Kidney epithelial cell (primary cell): ENCODE data around the gene SKAP2. TPM values are rescaled to one million over a fixed set of nuclear protein-coding genes. Genes with fewer than 3 reads are reported as not detected.

Experiments used
- DNase-seq: peaks from one replicate; pipeline ENCODE4 v3.0.0-alpha.2; 2010; ENCODE audit warnings: low read depth
- H3K27me3 ChIP-seq: 2 replicates; pipeline ENCODE4 v1.6.0; 2011; ENCODE audit warnings: low read length; ENCODE audit not compliant: control insufficient read depth, insufficient read depth
- H3K36me3 ChIP-seq: 2 replicates; pipeline ENCODE4 v1.5.1; 2011; ENCODE audit warnings: low read length; ENCODE audit not compliant: control insufficient read depth, insufficient read depth
- H3K4me3 ChIP-seq: 2 replicates; pipeline ENCODE4 v1.5.1; 2011; ENCODE audit warnings: low read depth, mild to moderate bottlenecking, control low read depth, low read length
- total RNA-seq: library from RNA; depleted of rRNA; stranded (reverse); fragments of >200 nt; gene quantifications from 2 replicates; pipeline ENCODE4 v1.2.3, GENCODE V29; 2015
- TF ChIP-seq, protein P1 (sequence below): IDR thresholded peaks from 2 replicates; pipeline ENCODE4 v1.5.1; 2011; ENCODE audit warnings: mild to moderate bottlenecking, moderate library complexity, low read length, control low read depth, inconsistent platforms; ENCODE audit not compliant: insufficient read depth, poor library complexity, severe bottlenecking

The SKAP2 gene
- total RNA-seq, 1 donor from 2014 or later = 35.6 TPM

DNA sequence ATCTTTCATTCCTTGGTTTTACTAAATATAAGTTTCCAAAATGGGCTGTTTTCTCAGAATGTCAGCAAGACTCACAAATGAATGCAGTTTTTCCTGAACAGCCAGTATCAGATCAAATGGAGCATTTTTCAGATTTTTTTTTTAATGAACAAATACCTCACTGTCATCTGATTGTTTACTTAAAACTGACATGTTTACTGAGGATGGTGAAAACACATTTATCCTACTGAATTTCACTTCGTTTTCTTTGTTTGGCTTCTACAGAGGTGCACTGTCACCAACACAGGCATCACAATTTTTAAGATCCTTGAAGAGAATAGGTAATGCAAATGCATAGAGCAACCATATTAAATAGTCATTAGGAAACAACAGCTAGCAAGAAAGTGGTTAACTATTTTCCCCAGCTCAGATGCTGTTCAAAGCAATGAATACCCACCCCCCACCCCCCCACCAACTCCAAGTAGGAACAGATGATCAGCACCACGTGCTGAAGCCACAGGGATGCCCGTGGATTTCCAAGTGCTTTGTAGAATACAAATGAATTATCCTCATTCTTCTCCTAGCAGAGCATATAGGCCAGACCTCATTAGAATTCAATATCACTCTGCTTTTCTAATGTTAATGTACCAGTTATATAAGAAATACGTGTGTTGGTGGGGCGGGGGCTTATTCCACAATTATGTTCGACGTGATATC lies 205.9 kb downstream of the SKAP2 start:
- H3K27me3 ChIP-seq = no peaks in the 10 kb centered on the region
- no peaks in the 10 kb centered on the region for H3K36me3 ChIP-seq
- DNase-seq = no peak
- no peak overlapping the region for H3K4me3 ChIP-seq
- TF ChIP-seq, protein P1, sequence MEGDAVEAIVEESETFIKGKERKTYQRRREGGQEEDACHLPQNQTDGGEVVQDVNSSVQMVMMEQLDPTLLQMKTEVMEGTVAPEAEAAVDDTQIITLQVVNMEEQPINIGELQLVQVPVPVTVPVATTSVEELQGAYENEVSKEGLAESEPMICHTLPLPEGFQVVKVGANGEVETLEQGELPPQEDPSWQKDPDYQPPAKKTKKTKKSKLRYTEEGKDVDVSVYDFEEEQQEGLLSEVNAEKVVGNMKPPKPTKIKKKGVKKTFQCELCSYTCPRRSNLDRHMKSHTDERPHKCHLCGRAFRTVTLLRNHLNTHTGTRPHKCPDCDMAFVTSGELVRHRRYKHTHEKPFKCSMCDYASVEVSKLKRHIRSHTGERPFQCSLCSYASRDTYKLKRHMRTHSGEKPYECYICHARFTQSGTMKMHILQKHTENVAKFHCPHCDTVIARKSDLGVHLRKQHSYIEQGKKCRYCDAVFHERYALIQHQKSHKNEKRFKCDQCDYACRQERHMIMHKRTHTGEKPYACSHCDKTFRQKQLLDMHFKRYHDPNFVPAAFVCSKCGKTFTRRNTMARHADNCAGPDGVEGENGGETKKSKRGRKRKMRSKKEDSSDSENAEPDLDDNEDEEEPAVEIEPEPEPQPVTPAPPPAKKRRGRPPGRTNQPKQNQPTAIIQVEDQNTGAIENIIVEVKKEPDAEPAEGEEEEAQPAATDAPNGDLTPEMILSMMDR = no peak

DNA sequence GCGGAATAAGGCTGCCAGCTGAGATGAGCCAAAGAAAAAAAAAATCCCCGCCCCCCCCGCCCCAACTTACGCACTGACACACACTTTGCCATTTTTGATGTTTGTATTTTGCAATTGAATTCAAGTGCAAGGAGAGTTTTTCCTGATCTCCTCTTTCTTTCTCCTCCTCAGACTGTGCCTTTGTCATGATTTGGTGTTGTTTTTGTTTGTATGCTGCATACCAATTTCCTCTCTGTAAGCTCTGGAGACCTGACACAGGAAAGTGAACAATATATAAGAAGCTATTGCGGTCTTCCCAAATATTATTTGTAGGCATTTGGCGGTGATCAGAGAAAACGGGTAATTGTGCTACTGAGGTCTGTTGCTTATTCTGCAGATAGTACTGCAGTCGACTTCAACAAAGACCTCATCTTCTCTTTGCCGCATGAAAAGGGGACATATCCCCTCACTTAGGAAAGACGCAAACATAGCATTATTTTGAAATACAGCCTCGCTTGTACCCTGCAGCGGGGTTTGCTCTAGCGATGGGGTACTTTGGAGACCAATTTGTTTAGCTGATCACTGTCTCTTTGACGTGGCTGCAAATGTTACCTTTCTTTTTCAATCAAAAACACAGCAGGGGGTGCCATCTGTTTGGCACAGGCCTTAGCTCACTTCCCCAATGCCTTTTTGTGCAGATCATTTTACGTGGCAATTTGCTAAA lies 206.6 kb downstream of the SKAP2 start:
- TF ChIP-seq, protein P1 = no peak
- no peak for DNase-seq
- no peak overlapping the region for H3K4me3 ChIP-seq
- H3K36me3 ChIP-seq = no peaks in the 10 kb centered on the region
- no peaks in the 10 kb centered on the region for H3K27me3 ChIP-seq

DNA sequence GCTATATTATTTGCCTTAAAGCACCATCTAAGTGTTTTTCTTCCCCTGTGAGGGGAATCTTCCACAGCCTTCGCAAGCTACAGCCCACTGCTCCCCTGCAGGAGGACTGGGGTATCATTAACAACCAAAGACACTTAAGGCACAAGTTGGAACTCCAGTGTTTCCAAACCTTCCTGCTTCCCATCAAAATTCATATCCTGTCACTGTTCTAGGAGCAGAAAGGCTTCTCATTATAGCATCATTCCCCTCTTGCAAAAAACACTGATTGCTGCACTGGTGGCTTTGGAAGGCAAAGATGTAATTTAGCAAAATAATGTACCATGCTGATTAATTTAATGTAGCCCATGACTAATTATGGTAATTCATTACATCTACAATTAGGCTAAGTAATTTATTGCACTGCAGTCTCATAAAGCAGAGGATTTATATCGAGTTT lies 207.2 kb downstream of the SKAP2 start:
- no peak overlapping the region for H3K4me3 ChIP-seq
- H3K27me3 ChIP-seq = no peaks in the 10 kb centered on the region
- H3K36me3 ChIP-seq = no peaks in the 10 kb centered on the region
- no peak for DNase-seq
- TF ChIP-seq, protein P1 = no peak

DNA sequence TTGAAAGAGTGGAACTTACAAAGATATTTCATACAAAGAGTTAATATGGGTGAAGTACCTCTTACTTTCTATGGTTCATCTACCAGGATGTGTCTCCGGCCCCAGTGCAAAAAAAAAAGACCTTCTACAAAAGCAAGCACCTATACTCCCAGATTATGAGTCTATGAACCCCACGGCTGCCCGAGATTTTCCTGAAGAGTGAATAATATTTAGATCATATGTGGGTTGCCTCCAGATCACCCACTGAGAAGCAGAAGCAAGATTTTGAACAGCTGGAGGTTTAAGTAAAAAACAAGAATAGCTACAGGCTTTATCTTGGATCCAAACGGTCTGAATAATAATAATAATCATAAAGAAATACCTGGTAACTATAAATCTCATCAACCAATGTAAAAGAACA lies 207.7 kb downstream of the SKAP2 start:
- TF ChIP-seq, protein P1 = no peak
- Histone ChIP-seq H3K36me3 (no peaks in the 10 kb centered on the region), H3K27me3 (no peaks in the 10 kb centered on the region), H3K4me3 (no peak overlapping the region)
- DNase-seq = no peak

DNA sequence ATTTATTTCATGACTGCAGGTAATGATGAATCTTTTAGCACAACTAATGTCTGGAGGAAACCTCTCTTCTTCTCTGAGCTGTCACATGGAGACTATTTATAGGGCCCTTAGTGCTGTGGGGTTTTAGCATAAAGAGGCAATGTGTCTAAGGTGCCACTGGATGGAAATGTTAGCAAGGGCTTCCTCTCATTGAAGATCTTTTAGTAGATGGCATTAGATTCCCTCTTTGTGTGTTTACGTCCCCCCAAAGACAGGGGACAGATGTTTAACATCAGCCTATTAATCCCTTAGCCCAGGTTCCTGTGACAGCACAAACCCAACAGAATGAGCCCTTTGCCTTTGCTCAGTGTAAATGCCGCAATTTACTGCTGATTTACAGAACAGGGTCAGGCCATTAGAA lies 208.6 kb downstream of the SKAP2 start:
- no peak for DNase-seq
- no peaks in the 10 kb centered on the region for H3K36me3 ChIP-seq
- TF ChIP-seq, protein P1 = no peak
- no peak overlapping the region for H3K4me3 ChIP-seq
- no peaks in the 10 kb centered on the region for H3K27me3 ChIP-seq
